ENCODE measurements around the gene H2BK1.

DNA sequence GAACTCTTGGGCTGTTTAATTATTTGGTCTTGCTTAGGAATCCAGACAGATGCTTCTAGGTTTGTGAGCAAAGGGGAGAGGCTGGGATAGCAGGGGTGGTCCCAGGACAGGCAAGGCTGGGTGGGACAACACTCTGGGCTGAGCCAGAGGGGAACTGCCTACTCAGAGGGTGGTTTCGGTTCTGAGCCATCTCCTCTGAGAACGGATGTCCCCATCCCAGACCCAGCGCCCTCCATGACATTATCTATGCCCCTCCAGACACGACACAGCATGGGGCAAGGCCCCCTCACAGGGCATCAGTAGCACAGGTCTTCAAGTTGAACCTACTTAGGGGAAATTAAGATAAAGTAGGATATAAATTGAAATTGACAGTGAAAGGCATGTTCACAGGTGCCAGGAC, 30.3 kb downstream of the H2BK1 start:
- TF ChIP-seq POLR2A (IDR thresholded peaks at IDR 0.05; ENCODE audit: low read depth, low read length): no peak
- TF ChIP-seq TAF1 (IDR thresholded peaks at IDR 0.05; ENCODE audit: low read depth, low read length): no peak
- no peak for TF ChIP-seq PAX5 (IDR thresholded peaks at IDR 0.05; ENCODE audit: insufficient read depth, low read length, severe bottlenecking)
- no peak for TF ChIP-seq POLR2AphosphoS5 (IDR thresholded peaks at IDR 0.05; ENCODE audit: low read depth, low read length)
